Heart right ventricle (tissue), 12 donors: ENCODE results near the gene CFI. TPM values are rescaled to one million over a fixed set of nuclear protein-coding genes. Genes with fewer than 3 reads are reported as not detected.

ENCODE experiments used
- polyA plus RNA-seq, 2 donors: library from polyadenylated mRNA; stranded (reverse); fragments of 200-250 nt; gene quantifications; one replicate each; pipeline ENCODE4 v1.2.3, GENCODE V29; 2013
- total RNA-seq, 10 donors: library from RNA; stranded (reverse); fragmentation: NEBNext Ultra II Directional in 3 of 10; extraction: Animal tissue kit (Norgen Biotek cat#: 25700) in 3 of 10; gene quantifications; one replicate each; pipeline versions ENCODE4 v1.2.1 to v1.2.4, GENCODE V29; 2021 to 2023
- donor health status: ischemic (EF 13 %, LVEDD 7.1; RV severe dilation, severe dysfunction).
- donor health status: healthy with polysubstance abuse.
- donor health status: DM: no; HTN: yes; CAD: no.
- donor health status: DM: no; HTN: no; CAD: no.
- donor health status: ischemic (EF 25% LVEDD 6.9; RV normal size, moderate dysfunction).
- donor health status: ischemic (EF 25% LVEDD 5.7; RV mildly dilated, moderate dysfunction).
- donor health status: healthy.
- donor health status: nonischemic (EF 11% LVEDD 7.7; RV severe dilation, severe dysfunction).
- donor health status: DM: yes; HTN: yes; CAD: no.
- donor health status: PGD.
- donor health status: ischemic (EF 29% LVEDD 5.4; RV normal size, mild dysfunction).
- donor health status: nonischemic (EF 23%, LVEDD 6.1; RV moderate dilation, normal function).

Gene CFI
- total and polyA plus RNA-seq, 12 donors, result 5.2 to 16.6 (median 10.5) TPM

Other genes with a start within 250 kb of the CFI start
- 10 to 100 TPM in 1 of 10 donors, 1 to 10 TPM in 9; 1.7 to 12.6 (median 3.3) TPM for gene MCUB, start 241.8 kb downstream of the CFI start, total RNA-seq
- 1 to 10 TPM; 3.6 to 7.4 TPM for gene MCUB, start 241.8 kb downstream of the CFI start, polyA plus RNA-seq
- 10 to 100 TPM in 1 of 10 donors, 1 to 10 TPM in 9; 3.0 to 10.2 (median 6.2) TPM for gene CASP6, start 98.6 kb downstream of the CFI start, total RNA-seq
- gene CASP6, start 98.6 kb downstream of the CFI start, polyA plus RNA-seq, result 1 to 10 TPM; 4.7 to 6.7 TPM
- 100 to 1,000 TPM in 1 of 10 donors, 10 to 100 TPM in 9; 39.4 to 100 (median 50.3) TPM for gene PLA2G12A, start 71.9 kb downstream of the CFI start, total RNA-seq
- 10 to 100 TPM; 14.3 to 33.3 TPM for gene PLA2G12A, start 71.9 kb downstream of the CFI start, polyA plus RNA-seq
- 10 to 100 TPM in 3 of 10 donors, 1 to 10 TPM in 7; 6.8 to 12.3 (median 9.2) TPM for gene GAR1, start 13.8 kb upstream of the CFI start, total RNA-seq
- gene GAR1, start 13.8 kb upstream of the CFI start, polyA plus RNA-seq, result 10 to 100 TPM in 1 of 2 donors, 1 to 10 TPM in 1; 9.6 to 17.2 TPM
- gene RRH, start 26.0 kb upstream of the CFI start, total RNA-seq, result not detected
- gene RRH, start 26.0 kb upstream of the CFI start, polyA plus RNA-seq, result under 1 TPM in 1 of 2 donors, not detected in 1; 0.03 TPM
- under 1 TPM in 2 of 10 donors, not detected in 8; 0.06 to 0.07 TPM for gene LRIT3, start 46.1 kb upstream of the CFI start, total RNA-seq
- gene LRIT3, start 46.1 kb upstream of the CFI start, polyA plus RNA-seq, result under 1 TPM; 0.03 to 0.15 TPM
- gene EGF, start 110.9 kb upstream of the CFI start, total RNA-seq, result 10 to 100 TPM in 8 of 10 donors, 1 to 10 TPM in 2; 8.4 to 16.4 (median 12.2) TPM
- gene EGF, start 110.9 kb upstream of the CFI start, polyA plus RNA-seq, result 1 to 10 TPM in 1 of 2 donors, under 1 TPM in 1; 0.54 to 5.4 TPM